HepG2 (cell line): ENCODE results near the gene SNAI3. TPM values are rescaled to one million over a fixed set of nuclear protein-coding genes. Genes with fewer than 3 reads are reported as not detected.

Experiments used
- ETV6 ChIP-seq: sonication (generic); formaldehyde crosslinking; conservative IDR thresholded peaks from 2 replicates; pipeline ENCODE4 v1.4.0; 2020; ENCODE audit warnings: missing genetic modification reagents
- KAT2B ChIP-seq: fragments of 150-350 bp; IDR thresholded peaks from 2 replicates; pipeline ENCODE4 v1.6.1; 2014; ENCODE audit warnings: low read depth, low read length, borderline replicate concordance
- MTF1 ChIP-seq: sonication (generic); formaldehyde crosslinking; IDR thresholded peaks from 2 replicates; pipeline ENCODE4 v1.5.0; 2020; ENCODE audit warnings: missing genetic modification reagents
- PCBP1 ChIP-seq: fragments of 200-400 bp; formaldehyde crosslinking; IDR thresholded peaks from 2 replicates; pipeline ENCODE4 v1.6.1; 2017; ENCODE audit warnings: mild to moderate bottlenecking, low read depth, low read length, borderline replicate concordance
- POGZ ChIP-seq: sonication (generic); formaldehyde crosslinking; IDR thresholded peaks from 2 replicates; pipeline ENCODE4 v1.4.0; 2020; ENCODE audit warnings: mild to moderate bottlenecking, missing genetic modification reagents
- TBP ChIP-seq: sonication (generic); formaldehyde crosslinking; IDR thresholded peaks from 2 replicates; pipeline ENCODE4 v1.5.0; 2020; ENCODE audit warnings: missing genetic modification reagents
- ZFP62 ChIP-seq: sonication (generic); formaldehyde crosslinking; IDR thresholded peaks from 2 replicates; pipeline ENCODE4 v1.4.0; 2020; ENCODE audit warnings: missing genetic modification reagents
- ZFP82 ChIP-seq: sonication (generic); formaldehyde crosslinking; IDR thresholded peaks from 2 replicates; pipeline ENCODE4 v1.5.1; 2020; ENCODE audit warnings: mild to moderate bottlenecking, missing genetic modification reagents, borderline replicate concordance
- ZNF205 ChIP-seq: IDR thresholded peaks from 2 replicates; pipeline ENCODE4 v1.6.1; 2018; ENCODE audit warnings: missing biosample characterization, missing genetic modification reagents
- ZNF550 ChIP-seq: sonication (generic); formaldehyde crosslinking; IDR thresholded peaks from 2 replicates; pipeline ENCODE4 v1.4.0; 2020; ENCODE audit warnings: mild to moderate bottlenecking, missing genetic modification reagents, borderline replicate concordance
- ZNF761 ChIP-seq: sonication (generic); formaldehyde crosslinking; conservative IDR thresholded peaks from 2 replicates; pipeline ENCODE4 v1.4.0; 2020; ENCODE audit warnings: mild to moderate bottlenecking, missing genetic modification reagents
- ZNF83 ChIP-seq: sonication (generic); formaldehyde crosslinking; IDR thresholded peaks from 2 replicates; pipeline ENCODE4 v1.4.0; 2020; ENCODE audit warnings: missing genetic modification reagents, mild to moderate bottlenecking, borderline replicate concordance
- polyA plus RNA-seq, 8 experiments: library from polyadenylated mRNA; depleted of rRNA in 3 of 8; stranded (reverse) in 7 of 8; unstranded in 1 of 8; fragments of >200 nt; fragmentation: Illumina TruSeq in 4 of 8; extraction: Trizol in 4 of 8; gene quantifications; 2 replicates each; pipeline versions ENCODE4 v1.2.1 to v1.2.3, GENCODE V29; 2011 to 2016; ENCODE audit warnings: low read depth in 4 of 8, missing spikeins in 1 of 8, mixed read lengths in 1 of 8; ENCODE audit not compliant: insufficient read depth in 1 of 8
- total RNA-seq, 5 experiments: library from RNA; depleted of rRNA; stranded (reverse); fragments of >200 nt; fragmentation: Illumina TruSeq; extraction: Trizol; gene quantifications; 2 replicates each; pipeline ENCODE4 v1.2.3, GENCODE V29; 2016; ENCODE audit warnings: low read depth in 1 of 5
- TF ChIP-seq, protein P1 (sequence below): sonication (generic); formaldehyde crosslinking; IDR thresholded peaks from 2 replicates; pipeline ENCODE4 v1.4.0; 2020; ENCODE audit warnings: missing genetic modification reagents
- TF ChIP-seq, protein P2 (sequence below): sonication (generic); formaldehyde crosslinking; IDR thresholded peaks from 2 replicates; pipeline ENCODE4 v1.4.0; 2020; ENCODE audit warnings: missing genetic modification reagents
- TF ChIP-seq, protein P3 (sequence below): sonication (generic); formaldehyde crosslinking; IDR thresholded peaks from 2 replicates; pipeline ENCODE4 v1.5.0; 2020; ENCODE audit warnings: missing genetic modification reagents
- TF ChIP-seq, protein P4 (sequence below): IDR thresholded peaks from 2 replicates; pipeline ENCODE4 v1.6.1; 2016; ENCODE audit warnings: mild to moderate bottlenecking, missing biosample characterization, missing genetic modification reagents

SNAI3 gene
- total and polyA plus RNA-seq, 2 of the 13 experiments (the other 11 are each of a cell fraction or from before 2014, with no cell fraction given) = 0.09 to 0.18 TPM

DNA sequence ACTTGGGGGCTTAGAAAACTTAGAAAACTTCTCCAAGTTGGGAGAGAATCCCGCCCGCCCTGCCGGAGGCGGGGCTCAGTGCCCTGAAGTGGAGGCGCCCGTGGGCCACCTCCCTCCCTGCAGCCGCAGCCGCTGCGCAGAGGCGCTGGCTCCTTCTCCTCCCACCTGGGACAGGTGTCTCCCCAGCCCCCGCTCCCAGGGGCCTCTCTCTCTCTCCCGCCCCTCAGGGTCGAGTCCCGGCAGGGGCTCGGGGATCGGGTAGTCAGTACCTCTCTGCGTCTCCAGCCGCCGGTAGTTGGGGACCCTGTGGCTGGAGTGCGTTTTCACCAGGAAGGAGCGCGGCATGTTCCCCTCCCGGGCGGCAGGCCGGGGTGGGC lies 257 bp downstream of the SNAI3 start (continued):
- TF ChIP-seq, protein P1, sequence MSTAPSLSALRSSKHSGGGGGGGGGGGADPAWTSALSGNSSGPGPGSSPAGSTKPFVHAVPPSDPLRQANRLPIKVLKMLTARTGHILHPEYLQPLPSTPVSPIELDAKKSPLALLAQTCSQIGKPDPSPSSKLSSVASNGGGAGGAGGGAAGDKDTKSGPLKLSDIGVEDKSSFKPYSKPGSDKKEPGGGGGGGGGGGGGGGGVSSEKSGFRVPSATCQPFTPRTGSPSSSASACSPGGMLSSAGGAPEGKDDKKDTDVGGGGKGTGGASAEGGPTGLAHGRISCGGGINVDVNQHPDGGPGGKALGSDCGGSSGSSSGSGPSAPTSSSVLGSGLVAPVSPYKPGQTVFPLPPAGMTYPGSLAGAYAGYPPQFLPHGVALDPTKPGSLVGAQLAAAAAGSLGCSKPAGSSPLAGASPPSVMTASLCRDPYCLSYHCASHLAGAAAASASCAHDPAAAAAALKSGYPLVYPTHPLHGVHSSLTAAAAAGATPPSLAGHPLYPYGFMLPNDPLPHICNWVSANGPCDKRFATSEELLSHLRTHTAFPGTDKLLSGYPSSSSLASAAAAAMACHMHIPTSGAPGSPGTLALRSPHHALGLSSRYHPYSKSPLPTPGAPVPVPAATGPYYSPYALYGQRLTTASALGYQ = no peak
- no peak for TF ChIP-seq ZNF761 (CRISPR knock-in tag)
- TF ChIP-seq MTF1 = no peak
- no peak; the same call in 1 of the 2 replicates for TF ChIP-seq ETV6 (CRISPR knock-in tag)
- TF ChIP-seq KAT2B = no peak
- no peak for TF ChIP-seq POGZ
- TF ChIP-seq, protein P2, sequence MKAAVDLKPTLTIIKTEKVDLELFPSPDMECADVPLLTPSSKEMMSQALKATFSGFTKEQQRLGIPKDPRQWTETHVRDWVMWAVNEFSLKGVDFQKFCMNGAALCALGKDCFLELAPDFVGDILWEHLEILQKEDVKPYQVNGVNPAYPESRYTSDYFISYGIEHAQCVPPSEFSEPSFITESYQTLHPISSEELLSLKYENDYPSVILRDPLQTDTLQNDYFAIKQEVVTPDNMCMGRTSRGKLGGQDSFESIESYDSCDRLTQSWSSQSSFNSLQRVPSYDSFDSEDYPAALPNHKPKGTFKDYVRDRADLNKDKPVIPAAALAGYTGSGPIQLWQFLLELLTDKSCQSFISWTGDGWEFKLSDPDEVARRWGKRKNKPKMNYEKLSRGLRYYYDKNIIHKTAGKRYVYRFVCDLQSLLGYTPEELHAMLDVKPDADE (CRISPR knock-in tag) = no peak
- TF ChIP-seq TBP = no peak
- no peak for TF ChIP-seq ZNF205
- TF ChIP-seq ZNF83 (CRISPR knock-in tag) = no peak
- TF ChIP-seq, protein P3, sequence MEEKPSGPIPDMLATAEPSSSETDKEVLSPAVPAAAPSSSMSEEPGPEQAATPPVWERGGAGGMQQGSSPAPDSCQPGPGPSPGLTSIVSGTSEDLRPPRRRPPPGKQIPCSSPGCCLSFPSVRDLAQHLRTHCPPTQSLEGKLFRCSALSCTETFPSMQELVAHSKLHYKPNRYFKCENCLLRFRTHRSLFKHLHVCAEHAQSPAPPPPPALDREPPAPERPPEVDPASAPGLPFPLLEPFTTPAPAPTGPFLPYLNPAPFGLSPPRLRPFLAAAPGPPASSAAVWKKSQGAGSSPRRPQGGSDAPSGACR (CRISPR knock-in tag) = peak; percentile 70; the same call in 1 of the 2 replicates
- TF ChIP-seq ZFP82 (CRISPR knock-in tag) = 0 out of 2 replicates have a peak, but pooled peaks have one; percentile 68
- 0 out of 2 replicates have a peak, but pooled peaks have one; percentile 40 for TF ChIP-seq PCBP1
- TF ChIP-seq ZFP62 (CRISPR knock-in tag) = no peak
- TF ChIP-seq ZNF550 (CRISPR knock-in tag) = no peak
- TF ChIP-seq, protein P4, sequence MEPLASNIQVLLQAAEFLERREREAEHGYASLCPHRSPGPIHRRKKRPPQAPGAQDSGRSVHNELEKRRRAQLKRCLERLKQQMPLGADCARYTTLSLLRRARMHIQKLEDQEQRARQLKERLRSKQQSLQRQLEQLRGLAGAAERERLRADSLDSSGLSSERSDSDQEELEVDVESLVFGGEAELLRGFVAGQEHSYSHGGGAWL (CRISPR knock-in tag) = no peak
- TF ChIP-seq, all 625 proteins: peak for 8
